ENCODE measurements around the gene RBM45.

- TF ChIP-seq CTCF (IDR thresholded peaks at IDR 0.05; ENCODE audit: low read depth, low read length, poor library complexity, severe bottlenecking) (no peak), EZH2phosphoT487 (IDR thresholded peaks at IDR 0.05; ENCODE audit: borderline replicate concordance, low read length) (no peak)
These were observed 48.4 kb downstream of the RBM45 start for GRCh38 chr2:178160601-178161000.

All from DOHH2 (cell line).